C4-2B (cell line): Measurements from ENCODE around the gene PTGDS.

Source experiments
- H3K27ac ChIP-seq: fragments of 450-650 bp; 2 replicates; pipeline ENCODE4 v1.5.1; 2017
- ZFX ChIP-seq: fragments of 450-650 bp; IDR thresholded peaks from 2 replicates; pipeline ENCODE4 v1.6.1; 2017
- TF ChIP-seq, protein P1 (sequence below): fragments of 450-650 bp; conservative IDR thresholded peaks from 2 replicates; pipeline ENCODE4 v1.5.1; 2017; ENCODE audit warnings: mild to moderate bottlenecking

PTGDS gene

DNA sequence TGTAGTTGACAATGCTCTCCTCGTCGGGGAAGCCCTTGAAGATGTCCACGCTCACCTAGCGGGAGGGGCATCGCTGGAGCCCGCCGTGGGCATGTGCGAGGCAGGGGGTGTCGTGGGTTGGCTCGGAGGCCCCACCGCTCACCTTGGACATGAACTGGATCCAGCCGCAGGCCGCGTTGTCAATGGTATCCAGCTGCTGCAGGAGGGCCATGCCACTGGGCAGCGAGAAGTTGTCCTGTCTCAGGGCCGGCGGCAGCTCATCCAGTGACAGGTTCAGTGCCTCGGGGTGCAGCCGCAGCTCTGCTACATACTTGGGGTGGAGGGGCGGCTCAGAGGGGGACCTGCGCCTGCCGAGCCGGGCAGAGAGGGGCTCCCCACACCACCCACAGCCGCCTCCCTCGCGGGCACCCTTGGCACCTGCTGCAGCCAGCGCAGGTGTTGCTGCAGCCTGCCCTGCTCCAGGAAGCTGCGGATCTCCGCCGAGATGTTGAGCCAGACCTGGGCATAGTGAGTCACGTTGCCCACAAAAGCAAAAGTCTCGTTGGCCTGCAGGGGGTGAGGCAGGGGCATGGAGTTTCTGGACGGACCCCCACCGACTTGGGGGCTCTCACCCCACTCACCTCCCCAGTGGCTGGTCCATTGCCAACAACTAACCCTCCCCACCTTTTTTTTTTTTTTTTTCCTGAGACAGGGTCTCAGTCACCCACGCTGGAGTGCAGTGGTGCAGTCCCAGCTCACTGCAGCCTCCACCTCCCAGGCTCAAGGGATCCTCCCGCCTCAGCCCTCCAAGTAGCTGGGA is 41.7 kb downstream of the PTGDS start:
- H3K27ac ChIP-seq, result no peak overlapping the region
- TF ChIP-seq, protein P1, sequence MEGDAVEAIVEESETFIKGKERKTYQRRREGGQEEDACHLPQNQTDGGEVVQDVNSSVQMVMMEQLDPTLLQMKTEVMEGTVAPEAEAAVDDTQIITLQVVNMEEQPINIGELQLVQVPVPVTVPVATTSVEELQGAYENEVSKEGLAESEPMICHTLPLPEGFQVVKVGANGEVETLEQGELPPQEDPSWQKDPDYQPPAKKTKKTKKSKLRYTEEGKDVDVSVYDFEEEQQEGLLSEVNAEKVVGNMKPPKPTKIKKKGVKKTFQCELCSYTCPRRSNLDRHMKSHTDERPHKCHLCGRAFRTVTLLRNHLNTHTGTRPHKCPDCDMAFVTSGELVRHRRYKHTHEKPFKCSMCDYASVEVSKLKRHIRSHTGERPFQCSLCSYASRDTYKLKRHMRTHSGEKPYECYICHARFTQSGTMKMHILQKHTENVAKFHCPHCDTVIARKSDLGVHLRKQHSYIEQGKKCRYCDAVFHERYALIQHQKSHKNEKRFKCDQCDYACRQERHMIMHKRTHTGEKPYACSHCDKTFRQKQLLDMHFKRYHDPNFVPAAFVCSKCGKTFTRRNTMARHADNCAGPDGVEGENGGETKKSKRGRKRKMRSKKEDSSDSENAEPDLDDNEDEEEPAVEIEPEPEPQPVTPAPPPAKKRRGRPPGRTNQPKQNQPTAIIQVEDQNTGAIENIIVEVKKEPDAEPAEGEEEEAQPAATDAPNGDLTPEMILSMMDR, result no peak
- TF ChIP-seq ZFX, result no peak

DNA sequence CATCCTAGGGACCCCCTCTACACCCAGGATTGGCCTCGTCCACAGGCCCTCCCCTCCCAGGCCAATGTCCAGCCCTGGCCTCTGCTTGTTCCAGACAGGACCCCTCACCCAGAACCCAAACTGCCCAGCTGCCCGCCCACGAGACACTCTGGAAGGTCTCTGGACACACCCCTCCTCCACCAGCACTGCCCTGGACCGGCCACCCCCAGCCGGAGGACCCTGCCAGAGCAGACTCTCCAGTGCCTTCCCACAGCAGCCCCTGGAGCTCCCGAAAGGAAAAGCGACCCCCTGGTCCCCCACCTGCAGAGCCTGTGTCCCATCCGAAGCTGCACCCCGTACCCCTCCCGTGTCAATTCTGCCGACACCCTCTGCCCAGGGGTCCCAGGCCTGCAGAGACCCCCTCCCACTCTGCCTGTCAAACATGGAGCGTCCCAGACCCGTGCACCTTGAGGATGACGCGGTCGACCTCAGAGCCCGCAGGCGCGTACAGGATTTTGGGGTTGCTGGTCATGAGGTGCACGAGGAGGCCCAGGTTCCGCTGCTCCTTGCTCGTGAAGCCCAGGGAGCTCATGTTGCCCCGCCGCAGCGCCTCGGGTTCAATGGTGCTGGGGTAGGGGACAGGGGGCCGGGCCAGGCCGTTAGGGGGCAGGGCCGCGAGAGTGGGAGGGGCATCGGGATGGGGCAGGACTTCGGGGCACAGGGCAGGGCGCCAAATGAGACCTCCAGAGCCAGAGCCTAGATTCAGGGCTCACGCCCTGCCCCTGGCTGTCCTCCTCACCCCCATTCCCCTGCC is 42.8 kb downstream of the PTGDS start:
- TF ChIP-seq, protein P1, result no peak
- TF ChIP-seq ZFX, result no peak
- no peak overlapping the region for H3K27ac ChIP-seq

DNA sequence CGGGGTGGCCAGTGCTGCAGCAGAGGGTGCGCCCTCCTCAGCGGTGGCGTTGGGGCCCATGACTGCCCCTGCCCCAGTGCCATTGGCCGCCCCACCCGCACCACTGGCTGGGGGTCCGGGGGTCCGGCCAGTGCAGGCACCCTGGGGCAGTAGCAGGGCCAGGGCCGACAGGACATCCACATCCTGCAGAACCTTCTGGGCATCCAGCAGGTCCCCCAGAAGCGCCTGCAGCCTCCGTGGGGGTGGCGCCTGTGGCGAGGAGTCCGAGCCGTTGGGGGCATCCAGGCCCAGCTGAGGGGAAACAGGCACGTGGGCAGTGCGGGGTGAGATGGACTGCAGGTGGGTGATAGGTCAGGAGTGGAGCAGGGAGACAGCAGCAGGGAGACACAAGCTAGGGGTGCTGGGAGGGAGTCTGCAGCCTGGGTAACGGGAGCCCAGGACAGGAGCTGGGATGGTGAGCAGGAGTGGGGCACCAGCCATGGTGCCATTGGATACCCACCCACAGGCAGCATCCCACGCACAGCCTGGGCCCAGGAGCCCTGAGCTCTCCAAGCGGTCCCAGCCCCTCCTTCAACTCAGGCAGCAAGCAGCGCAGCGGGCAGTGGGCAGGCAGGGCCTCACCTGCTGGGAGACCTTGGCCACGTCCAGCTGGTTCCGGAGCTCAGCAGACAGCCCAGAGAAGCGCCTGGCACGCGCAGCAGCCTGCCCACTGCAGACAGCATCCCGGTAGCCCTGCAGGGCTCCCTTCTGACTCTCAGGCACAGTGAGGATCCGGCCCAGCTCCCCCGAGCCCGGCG is 43.7 kb downstream of the PTGDS start:
- TF ChIP-seq ZFX, result no peak
- H3K27ac ChIP-seq, result no peak overlapping the region

DNA sequence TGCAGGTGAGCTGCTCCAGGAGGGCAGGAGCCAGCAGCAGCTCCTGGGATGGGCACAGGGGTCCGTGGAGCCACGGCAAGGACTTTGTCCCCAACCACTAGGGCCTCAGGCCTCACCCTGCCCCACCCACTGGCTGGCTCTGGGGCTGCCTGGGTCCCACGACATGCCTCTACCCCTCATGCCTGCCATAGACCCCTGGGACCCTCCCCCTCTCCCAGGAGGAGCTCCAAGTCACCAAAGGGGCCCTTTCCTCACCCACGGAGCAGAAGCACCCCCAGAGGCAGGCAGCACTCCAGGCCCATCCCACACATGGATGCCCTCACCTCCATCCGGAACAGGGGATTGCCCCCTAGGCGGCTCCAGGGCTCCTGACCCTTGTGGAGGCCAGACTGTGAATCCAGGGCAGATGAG is 44.3 kb downstream of the PTGDS start:
- H3K27ac ChIP-seq, result no peak overlapping the region
- TF ChIP-seq, protein P1, result no peak
- no peak for TF ChIP-seq ZFX

DNA sequence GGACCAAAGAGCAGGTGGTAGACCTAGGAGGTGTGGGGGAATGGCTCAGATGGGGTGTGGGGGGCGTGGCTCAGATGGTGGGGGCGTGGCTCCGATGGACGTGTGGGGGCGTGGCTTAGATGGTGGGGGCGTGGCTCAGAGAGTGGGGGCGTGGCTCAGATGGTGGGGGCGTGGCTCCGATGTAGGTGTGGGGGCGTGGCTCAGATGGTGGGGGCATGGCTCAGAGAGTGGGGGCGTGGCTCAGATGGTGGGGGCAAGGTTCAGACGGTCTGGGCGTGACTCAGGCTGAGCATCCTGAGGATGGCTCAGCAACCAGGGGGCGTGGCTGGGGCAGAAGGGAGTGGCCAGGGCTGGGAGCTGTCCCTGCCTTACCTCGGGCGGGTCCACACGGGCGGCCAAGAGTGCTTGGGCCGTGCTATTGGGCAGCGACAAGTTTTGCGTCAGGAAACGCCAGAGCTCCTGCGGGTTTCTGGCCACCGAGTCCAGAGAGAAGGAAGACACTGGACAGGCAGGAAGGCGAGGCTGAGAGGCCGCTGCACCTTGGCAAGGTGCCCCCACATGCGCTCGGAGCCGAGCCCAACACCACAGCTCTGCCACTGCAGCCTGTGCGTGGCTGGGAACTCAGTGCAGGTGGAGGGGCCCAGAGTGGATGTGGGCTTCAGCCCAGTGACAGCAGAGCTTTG is 44.8 kb downstream of the PTGDS start:
- no peak for TF ChIP-seq ZFX
- TF ChIP-seq, protein P1, result no peak

DNA sequence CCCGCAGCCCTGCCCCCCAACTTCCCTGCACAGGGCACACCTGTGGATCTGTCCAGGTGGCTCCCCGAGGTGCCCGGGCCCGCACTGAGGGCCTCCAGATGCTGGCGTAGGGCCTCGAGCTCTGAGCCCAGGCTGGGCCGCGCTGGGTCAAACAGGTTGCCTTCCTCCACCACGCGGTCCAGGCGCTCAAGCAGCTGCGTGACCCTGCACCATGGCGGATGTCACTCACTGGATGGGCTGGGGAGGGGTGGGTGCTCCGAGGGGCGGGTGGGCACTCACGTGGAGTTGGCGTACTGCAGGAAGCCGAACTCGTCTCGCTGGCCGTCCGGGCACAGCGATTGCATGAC is 45.3 kb downstream of the PTGDS start:
- no peak for TF ChIP-seq ZFX
- TF ChIP-seq, protein P1, result no peak
- H3K27ac ChIP-seq, result peak overlapping the region; percentile 91

More for the DNA sequence above, 44.8 kb downstream of the PTGDS start:
- H3K27ac ChIP-seq, result peak overlapping the region; percentile 91

DNA sequence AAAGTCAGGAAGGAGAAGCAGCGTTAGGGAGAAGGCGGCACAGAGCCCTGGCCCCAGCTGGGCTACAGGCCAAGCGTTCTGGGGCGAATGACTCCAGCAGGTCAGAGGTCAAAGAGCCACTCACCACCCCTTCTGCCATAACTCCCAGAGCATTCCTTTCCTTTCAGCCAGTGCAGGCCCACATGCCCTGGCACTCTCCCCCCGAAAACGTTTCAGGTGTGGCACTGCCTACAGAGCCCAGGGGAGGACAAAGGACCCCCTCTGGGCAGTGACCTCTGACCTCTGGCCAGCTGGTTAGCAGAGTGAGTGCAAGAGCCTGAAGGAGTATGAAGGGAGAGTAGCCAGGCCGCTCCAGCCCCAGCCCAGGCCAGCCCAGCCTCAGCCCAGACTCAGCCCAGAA is 45.9 kb downstream of the PTGDS start:
- peak overlapping the region; percentile 91 for H3K27ac ChIP-seq
- TF ChIP-seq, protein P1, result no peak
- TF ChIP-seq ZFX, result no peak
